HG03565 (cell line): ENCODE measurements around the gene XIRP1.
"Not testable (repeated sequence)": the region's sequence is repeated elsewhere in the genome, so short reads cannot be mapped to it uniquely, and the experiment has no call there.

Experiments
- ATAC-seq: cut with Tn5 transposase; IDR thresholded peaks from one replicate; pipeline ENCODE4 v1.9.1; 2021; ENCODE audit warnings: mild to moderate bottlenecking, moderate library complexity; ENCODE audit not compliant: unreplicated experiment

The XIRP1 gene

GRCh38 chr3:39171860-39172259, 20.5 kb downstream of the XIRP1 start:
- ATAC-seq, result no peak

- not testable (repeated sequence) for ATAC-seq
Measured at GRCh38 chr3:39170877-39171276, 21.5 kb downstream of the XIRP1 start.

- ATAC-seq, result no peak
Measured at GRCh38 chr3:39170461-39170860, 21.9 kb downstream of the XIRP1 start.

- no peak for ATAC-seq
Measured at GRCh38 chr3:39169712-39170111, 22.7 kb downstream of the XIRP1 start.

GRCh38 chr3:39168156-39168780, 24.1 kb downstream of the XIRP1 start:
- no peak for ATAC-seq

- no peak for ATAC-seq
Measured at GRCh38 chr3:39166932-39167532, 25.4 kb downstream of the XIRP1 start.

- no peak for ATAC-seq
Measured at GRCh38 chr3:39166134-39166710, 26.2 kb downstream of the XIRP1 start.

GRCh38 chr3:39165518-39165917, 26.9 kb downstream of the XIRP1 start:
- no peak for ATAC-seq

GRCh38 chr3:39164414-39164813, 28.0 kb downstream of the XIRP1 start:
- no peak for ATAC-seq

- no peak for ATAC-seq
Measured at GRCh38 chr3:39158148-39158715, 34.2 kb downstream of the XIRP1 start.

- no peak for ATAC-seq
Measured at GRCh38 chr3:39157359-39157758, 35.0 kb downstream of the XIRP1 start.

- no peak for ATAC-seq
Measured at GRCh38 chr3:39156421-39156820, 36.0 kb downstream of the XIRP1 start.

GRCh38 chr3:39154280-39155021, 37.9 kb downstream of the XIRP1 start:
- ATAC-seq, result no peak

GRCh38 chr3:39153977-39154279, 38.5 kb downstream of the XIRP1 start:
- ATAC-seq, result no peak

GRCh38 chr3:39150803-39151631, 41.4 kb downstream of the XIRP1 start:
- no peak for ATAC-seq

GRCh38 chr3:39150148-39150802, 42.1 kb downstream of the XIRP1 start:
- no peak for ATAC-seq

- ATAC-seq, result no peak
Measured at GRCh38 chr3:39149498-39150147, 42.8 kb downstream of the XIRP1 start.

GRCh38 chr3:39149059-39149455, 43.3 kb downstream of the XIRP1 start:
- peak; percentile 16 for ATAC-seq

GRCh38 chr3:39148435-39149058, 43.8 kb downstream of the XIRP1 start:
- no peak for ATAC-seq
